Liver (tissue), 9 donors: ENCODE measurements around the gene IRGC. TPM values are rescaled to one million over a fixed set of nuclear protein-coding genes. Genes with fewer than 3 reads are reported as not detected.

Experiments used
- DNase-seq: peaks from one replicate; pipeline ENCODE4 v3.0.0-alpha.2; 2017; ENCODE audit warnings: low spot score
- H3K27ac ChIP-seq, 2 donors: one replicate each; pipeline ENCODE4 v1.7.0; 2013; ENCODE audit warnings: inconsistent platforms in 2 of 2, low read length in 2 of 2, control low read depth in 1 of 2, low read depth in 1 of 2, mild to moderate bottlenecking in 1 of 2
- H3K27me3 ChIP-seq, 4 donors: one replicate each; pipeline versions ENCODE4 v1.6.1 to v1.7.0; 2013; ENCODE audit warnings: low read length in 3 of 4, inconsistent platforms in 1 of 4, mild to moderate bottlenecking in 1 of 4, moderate library complexity in 1 of 4; ENCODE audit not compliant: control insufficient read depth in 4 of 4, insufficient read depth in 4 of 4
- H3K36me3 ChIP-seq, 4 donors: one replicate each; pipeline versions ENCODE4 v1.6.1 to v1.7.0; 2013; ENCODE audit warnings: low read length in 3 of 4, mild to moderate bottlenecking in 3 of 4, low read depth in 1 of 4, moderate library complexity in 1 of 4; ENCODE audit not compliant: control insufficient read depth in 4 of 4, insufficient read depth in 3 of 4
- H3K4me1 ChIP-seq, 4 donors: one replicate each; pipeline versions ENCODE4 v1.6.1 to v1.7.0; 2013; ENCODE audit warnings: low read length in 3 of 4, mild to moderate bottlenecking in 3 of 4, moderate library complexity in 1 of 4; ENCODE audit not compliant: control insufficient read depth in 4 of 4, insufficient read depth in 4 of 4
- H3K4me3 ChIP-seq, 3 donors: one replicate each; pipeline versions ENCODE4 v1.6.1 to v1.7.0; 2013; ENCODE audit warnings: low read length in 3 of 3, control low read depth in 1 of 3, low read depth in 1 of 3, mild to moderate bottlenecking in 1 of 3
- H3K9ac ChIP-seq, 2 donors: one replicate each; pipeline ENCODE4 v1.7.0; 2013; ENCODE audit warnings: low read length in 2 of 2, mild to moderate bottlenecking in 2 of 2, moderate library complexity in 2 of 2, control low read depth in 1 of 2, low read depth in 1 of 2
- H3K9me3 ChIP-seq, 4 donors: one replicate each; pipeline versions ENCODE4 v1.6.1 to v1.7.0; 2013; ENCODE audit warnings: low read length in 3 of 4; ENCODE audit not compliant: control insufficient read depth in 4 of 4
- ATF3 ChIP-seq: IDR thresholded peaks from 2 replicates; pipeline ENCODE4 v1.6.1; 2016; ENCODE audit warnings: antibody characterized with exemption
- EGR1 ChIP-seq, 2 donors: IDR thresholded peaks; 2 replicates each; pipeline ENCODE4 v1.6.1; 2016 to 2018; ENCODE audit warnings: antibody characterized with exemption in 2 of 2, low read depth in 2 of 2
- FOXA1 ChIP-seq: IDR thresholded peaks from 2 replicates; pipeline ENCODE4 v1.6.1; 2016; ENCODE audit warnings: antibody characterized with exemption
- FOXA2 ChIP-seq: IDR thresholded peaks from 2 replicates; pipeline ENCODE4 v1.6.1; 2016; ENCODE audit warnings: antibody characterized with exemption
- GABPA ChIP-seq, 2 donors: IDR thresholded peaks in 1 of 2; conservative IDR thresholded peaks in 1 of 2; 2 replicates each; pipeline ENCODE4 v1.6.1; 2016; ENCODE audit warnings: antibody characterized with exemption in 2 of 2, mild to moderate bottlenecking in 1 of 2, moderate library complexity in 1 of 2
- HNF4A ChIP-seq, 2 donors: conservative IDR thresholded peaks; 2 replicates each; pipeline ENCODE4 v1.6.1; 2016; ENCODE audit warnings: antibody characterized with exemption in 2 of 2, mild to moderate bottlenecking in 2 of 2
- HNF4G ChIP-seq: IDR thresholded peaks from 2 replicates; pipeline ENCODE4 v1.6.1; 2016; ENCODE audit warnings: antibody characterized with exemption
- JUND ChIP-seq, 2 donors: IDR thresholded peaks; 2 replicates each; pipeline ENCODE4 v1.6.1; 2016; ENCODE audit warnings: antibody characterized with exemption in 2 of 2
- MAX ChIP-seq: IDR thresholded peaks from 2 replicates; pipeline ENCODE4 v1.6.1; 2016; ENCODE audit warnings: antibody characterized with exemption
- NR2F2 ChIP-seq: IDR thresholded peaks from 2 replicates; pipeline ENCODE4 v1.6.1; 2016; ENCODE audit warnings: antibody characterized with exemption
- RAD21 ChIP-seq, 2 donors: IDR thresholded peaks; 2 replicates each; pipeline ENCODE4 v1.6.1; 2016; ENCODE audit warnings: antibody characterized with exemption in 2 of 2, mild to moderate bottlenecking in 2 of 2
- REST ChIP-seq: IDR thresholded peaks from 2 replicates; pipeline ENCODE4 v1.6.1; 2016; ENCODE audit warnings: antibody characterized with exemption, mild to moderate bottlenecking
- RXRA ChIP-seq, 2 donors: IDR thresholded peaks; 2 replicates each; pipeline ENCODE4 v1.6.1; 2017 to 2018; ENCODE audit warnings: antibody characterized with exemption in 2 of 2, mild to moderate bottlenecking in 1 of 2
- SP1 ChIP-seq: IDR thresholded peaks from 2 replicates; pipeline ENCODE4 v1.6.1; 2018; ENCODE audit warnings: antibody characterized with exemption, mild to moderate bottlenecking
- TAF1 ChIP-seq: conservative IDR thresholded peaks from 2 replicates; pipeline ENCODE4 v1.6.1; 2016; ENCODE audit warnings: antibody characterized with exemption, mild to moderate bottlenecking
- YY1 ChIP-seq: IDR thresholded peaks from 2 replicates; pipeline ENCODE4 v1.6.1; 2016; ENCODE audit warnings: antibody characterized with exemption, mild to moderate bottlenecking
- WGBS: extraction: QIAGEN DNeasy Blood & Tissue Kit; methylation state at CpG from one replicate; pipeline ENCODE4 v1.1.7; 2013; 5-methylcytosine and 5-hydroxymethylcytosine counted together
- polyA plus RNA-seq, 2 donors: library from polyadenylated mRNA; stranded (reverse) in 1 of 2; unstranded in 1 of 2; fragments of 200-250 nt in 1 of 2; fragments of >200 nt in 1 of 2; fragmentation: Nextera tagmentation in 1 of 2; extraction: Ambion mirVana in 1 of 2; gene quantifications; one replicate each; pipeline versions ENCODE4 v1.2.1 to v1.2.3, GENCODE V29; 2013 to 2015
- total RNA-seq, 2 donors: library from RNA; depleted of rRNA; stranded (reverse); fragments of >200 nt; gene quantifications; one replicate each; pipeline ENCODE4 v1.2.3, GENCODE V29; 2014
- TF ChIP-seq, protein P1 (sequence below): fragments of 150-350 bp; IDR thresholded peaks from 2 replicates; pipeline ENCODE4 v1.5.1; 2017; ENCODE audit warnings: improper control_type of control experiment, low read depth, low read length; ENCODE audit not compliant: missing input control
- TF ChIP-seq, protein P2 (sequence below): IDR thresholded peaks from 2 replicates; pipeline ENCODE4 v1.6.1; 2016; ENCODE audit warnings: antibody characterized with exemption
- donor health status: healthy.
- donor health status: healthy.
- donor health status: healthy.
- donor health status: healthy.
- donor health status: healthy.

The IRGC gene
- total and polyA plus RNA-seq, 4 donors, result not detected

DNA sequence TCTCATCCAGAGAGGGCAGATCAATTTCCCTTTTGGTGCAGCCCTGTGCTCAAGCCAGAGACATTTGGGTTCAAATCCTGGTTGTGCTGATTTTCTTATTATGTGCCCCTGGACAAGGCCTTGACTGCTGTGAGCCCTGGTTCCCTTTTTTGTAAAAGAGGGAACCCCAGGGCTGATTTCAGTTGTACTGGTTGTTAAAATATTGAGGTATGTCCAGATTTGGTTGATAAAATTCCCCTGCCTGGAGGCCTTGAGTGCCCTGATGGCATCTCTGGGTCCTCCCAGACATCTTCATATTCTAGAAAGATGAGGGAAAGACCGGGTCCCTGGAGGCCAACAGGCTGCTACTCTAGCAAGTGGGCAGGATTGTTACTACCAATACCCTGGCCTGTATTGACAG lies 31.6 kb upstream of the IRGC start:
- Histone ChIP-seq H3K9me3 (peaks cover 0 to 5% (median 0%) of the 10 kb centered on the region in 4 donors), H3K4me1 (no peaks in the 10 kb centered on the region), H3K9ac (no peak overlapping the region), H3K27me3 (no peaks in the 10 kb centered on the region), H3K4me3 (no peak overlapping the region), H3K27ac (no peak overlapping the region), H3K36me3 (no peaks in the 10 kb centered on the region)
- DNase-seq, result no peak
- 77% methylated on average over 1 of the region's 1 CpG for WGBS
- TF ChIP-seq RXRA (IDR thresholded peaks at IDR 0.05), result no peak
- TF ChIP-seq, protein P1, sequence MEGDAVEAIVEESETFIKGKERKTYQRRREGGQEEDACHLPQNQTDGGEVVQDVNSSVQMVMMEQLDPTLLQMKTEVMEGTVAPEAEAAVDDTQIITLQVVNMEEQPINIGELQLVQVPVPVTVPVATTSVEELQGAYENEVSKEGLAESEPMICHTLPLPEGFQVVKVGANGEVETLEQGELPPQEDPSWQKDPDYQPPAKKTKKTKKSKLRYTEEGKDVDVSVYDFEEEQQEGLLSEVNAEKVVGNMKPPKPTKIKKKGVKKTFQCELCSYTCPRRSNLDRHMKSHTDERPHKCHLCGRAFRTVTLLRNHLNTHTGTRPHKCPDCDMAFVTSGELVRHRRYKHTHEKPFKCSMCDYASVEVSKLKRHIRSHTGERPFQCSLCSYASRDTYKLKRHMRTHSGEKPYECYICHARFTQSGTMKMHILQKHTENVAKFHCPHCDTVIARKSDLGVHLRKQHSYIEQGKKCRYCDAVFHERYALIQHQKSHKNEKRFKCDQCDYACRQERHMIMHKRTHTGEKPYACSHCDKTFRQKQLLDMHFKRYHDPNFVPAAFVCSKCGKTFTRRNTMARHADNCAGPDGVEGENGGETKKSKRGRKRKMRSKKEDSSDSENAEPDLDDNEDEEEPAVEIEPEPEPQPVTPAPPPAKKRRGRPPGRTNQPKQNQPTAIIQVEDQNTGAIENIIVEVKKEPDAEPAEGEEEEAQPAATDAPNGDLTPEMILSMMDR, result no peak
- TF ChIP-seq HNF4A (conservative IDR thresholded peaks at IDR 0.05), result no peak
- TF ChIP-seq SP1, result no peak
- no peak for TF ChIP-seq RAD21 (IDR thresholded peaks at IDR 0.05)
- TF ChIP-seq MAX, result no peak
- no peak for TF ChIP-seq GABPA (IDR thresholded peaks at IDR 0.05 in 1 of 2, conservative IDR thresholded peaks at IDR 0.05 in 1 of 2)
- TF ChIP-seq ATF3, result no peak
- no peak for TF ChIP-seq REST
- no peak for TF ChIP-seq FOXA2
- TF ChIP-seq FOXA1, result no peak
- TF ChIP-seq NR2F2, result no peak
- TF ChIP-seq, protein P2, sequence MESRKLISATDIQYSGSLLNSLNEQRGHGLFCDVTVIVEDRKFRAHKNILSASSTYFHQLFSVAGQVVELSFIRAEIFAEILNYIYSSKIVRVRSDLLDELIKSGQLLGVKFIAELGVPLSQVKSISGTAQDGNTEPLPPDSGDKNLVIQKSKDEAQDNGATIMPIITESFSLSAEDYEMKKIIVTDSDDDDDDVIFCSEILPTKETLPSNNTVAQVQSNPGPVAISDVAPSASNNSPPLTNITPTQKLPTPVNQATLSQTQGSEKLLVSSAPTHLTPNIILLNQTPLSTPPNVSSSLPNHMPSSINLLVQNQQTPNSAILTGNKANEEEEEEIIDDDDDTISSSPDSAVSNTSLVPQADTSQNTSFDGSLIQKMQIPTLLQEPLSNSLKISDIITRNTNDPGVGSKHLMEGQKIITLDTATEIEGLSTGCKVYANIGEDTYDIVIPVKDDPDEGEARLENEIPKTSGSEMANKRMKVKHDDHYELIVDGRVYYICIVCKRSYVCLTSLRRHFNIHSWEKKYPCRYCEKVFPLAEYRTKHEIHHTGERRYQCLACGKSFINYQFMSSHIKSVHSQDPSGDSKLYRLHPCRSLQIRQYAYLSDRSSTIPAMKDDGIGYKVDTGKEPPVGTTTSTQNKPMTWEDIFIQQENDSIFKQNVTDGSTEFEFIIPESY, result no peak
- no peak for TF ChIP-seq TAF1
- TF ChIP-seq EGR1 (IDR thresholded peaks at IDR 0.05; ENCODE audit: low read depth in 2 of 2), result no peak
- no peak for TF ChIP-seq HNF4G
- TF ChIP-seq YY1, result no peak

GRCh38 chr19:43687660-43687997 lies 28.2 kb upstream of the IRGC start:
- WGBS, result 62% methylated on average over 1 of the region's 1 CpG
- H3K9ac ChIP-seq, result no peak overlapping the region
- no peak for TF ChIP-seq SP1
- no peak for TF ChIP-seq MAX
- no peak for TF ChIP-seq EGR1 (IDR thresholded peaks at IDR 0.05; ENCODE audit: low read depth in 2 of 2)
- no peak for TF ChIP-seq ATF3
- no peak for TF ChIP-seq JUND (IDR thresholded peaks at IDR 0.05)
- TF ChIP-seq RXRA (IDR thresholded peaks at IDR 0.05), result no peak
- TF ChIP-seq RAD21 (IDR thresholded peaks at IDR 0.05), result no peak
- TF ChIP-seq, protein P1, result no peak
- no peak for TF ChIP-seq NR2F2
- TF ChIP-seq, protein P2, result no peak
- no peak for TF ChIP-seq TAF1
- no peak for TF ChIP-seq YY1
- no peak for TF ChIP-seq GABPA (IDR thresholded peaks at IDR 0.05 in 1 of 2, conservative IDR thresholded peaks at IDR 0.05 in 1 of 2)
- no peak for TF ChIP-seq HNF4A (conservative IDR thresholded peaks at IDR 0.05)
- no peaks in the 10 kb centered on the region for H3K36me3 ChIP-seq
- no peak overlapping the region for H3K27ac ChIP-seq
- DNase-seq, result no peak
- H3K4me1 ChIP-seq, result no peaks in the 10 kb centered on the region
- no peaks in the 10 kb centered on the region for H3K27me3 ChIP-seq
- H3K4me3 ChIP-seq, result no peak overlapping the region
- H3K9me3 ChIP-seq, result peaks cover 14 to 26% (median 16%) of the 10 kb centered on the region in 4 donors
